ENCODE data around the gene CIPC.

CIPC gene

DNA sequence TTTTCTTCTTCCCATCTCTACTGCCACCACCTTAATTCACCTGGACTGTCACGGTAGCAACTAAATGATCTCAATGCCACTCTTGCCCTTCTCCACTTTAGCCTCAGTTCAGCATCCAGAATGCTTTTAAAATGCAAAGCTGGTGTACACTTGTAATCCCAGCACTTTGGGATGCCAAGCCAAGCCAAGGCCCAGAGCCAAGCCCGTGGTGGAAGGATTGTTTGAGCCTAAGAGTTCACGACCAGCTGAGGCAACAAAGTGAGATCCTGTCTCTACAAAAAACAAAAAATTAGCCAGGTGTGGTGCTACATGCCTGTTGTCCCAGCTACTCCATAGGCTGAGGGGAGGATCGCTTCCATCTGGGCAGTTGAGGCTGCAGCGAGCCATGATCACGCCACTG, 5.9 kb downstream of the CIPC start:
- DNase-seq, result no peak

DNA sequence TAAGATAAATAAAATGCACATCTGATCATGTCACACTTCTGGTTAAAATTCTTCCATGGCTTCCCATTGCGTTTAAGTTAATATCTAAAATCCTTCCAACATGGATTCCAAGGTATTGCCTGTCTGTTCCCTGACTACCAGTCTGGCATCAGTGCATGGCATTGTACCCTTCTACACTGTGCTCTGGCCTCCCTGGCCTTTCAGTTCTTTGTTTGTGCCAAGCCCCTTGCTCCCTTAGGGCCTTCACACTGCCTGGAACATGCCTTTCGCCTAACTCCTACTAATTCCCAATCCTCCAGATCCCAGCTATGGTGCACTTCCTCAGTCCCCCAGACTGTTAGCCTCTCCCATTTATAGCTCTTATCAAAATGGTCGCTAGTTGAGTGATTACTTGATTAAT, 6.3 kb downstream of the CIPC start:
- DNase-seq, result no peak

DNA sequence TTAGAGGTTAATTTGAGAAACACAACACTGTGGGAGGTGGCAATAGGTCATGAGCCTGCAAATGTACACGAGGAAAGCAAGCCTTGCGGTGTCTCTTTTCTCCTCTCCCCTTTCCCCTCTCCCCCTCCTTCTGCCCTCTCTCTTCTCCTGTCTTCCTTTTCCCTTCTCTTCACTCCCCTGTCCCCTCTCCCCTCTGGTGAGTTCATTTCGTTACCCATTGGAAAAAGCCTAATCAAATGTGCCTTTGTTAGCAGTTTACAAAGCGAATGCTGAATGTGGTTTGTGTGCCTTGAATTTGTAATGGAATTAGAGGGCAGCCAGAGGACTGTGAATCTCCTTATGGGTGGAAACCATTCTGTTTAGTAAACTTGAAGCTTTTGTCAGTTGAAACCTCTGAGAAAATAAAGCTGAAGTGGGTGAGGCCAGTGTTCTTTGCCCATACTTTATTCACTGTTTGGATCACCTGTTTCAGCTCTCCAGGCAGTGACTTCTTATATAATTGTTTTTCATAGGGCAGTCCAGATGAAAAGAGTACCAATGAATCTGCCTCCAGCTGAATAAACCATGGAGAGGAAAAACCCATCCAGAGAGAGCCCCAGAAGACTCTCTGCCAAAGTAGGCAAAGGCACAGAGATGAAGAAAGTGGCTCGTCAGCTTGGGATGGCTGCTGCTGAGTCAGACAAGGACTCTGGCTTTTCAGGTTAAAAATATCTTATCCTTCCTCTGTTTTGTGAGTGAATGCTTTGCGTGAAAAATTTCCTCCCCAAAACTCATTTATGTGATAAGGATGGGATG, 7.3 kb downstream of the CIPC start:
- DNase-seq, result no peak

DNA sequence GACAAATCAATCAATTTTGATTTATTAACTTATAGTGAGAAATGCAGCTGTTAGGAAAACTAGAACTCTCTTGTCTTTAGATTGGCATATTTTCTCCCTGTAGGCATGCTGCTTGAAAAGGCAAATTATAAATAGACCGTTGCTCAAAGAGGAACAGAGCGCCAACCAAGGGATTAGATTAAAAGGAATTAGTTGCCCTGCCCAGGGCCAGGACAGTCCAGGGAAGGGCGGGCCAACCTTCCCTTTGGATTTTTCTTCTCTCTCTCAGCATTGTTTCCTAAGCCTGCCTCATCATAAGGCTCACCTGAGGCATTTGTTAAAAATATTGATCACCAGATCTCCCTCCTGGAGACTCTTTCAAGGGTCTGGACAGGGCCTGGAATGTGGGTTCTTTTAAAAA, 8.6 kb downstream of the CIPC start:
- no peak for DNase-seq

DNA sequence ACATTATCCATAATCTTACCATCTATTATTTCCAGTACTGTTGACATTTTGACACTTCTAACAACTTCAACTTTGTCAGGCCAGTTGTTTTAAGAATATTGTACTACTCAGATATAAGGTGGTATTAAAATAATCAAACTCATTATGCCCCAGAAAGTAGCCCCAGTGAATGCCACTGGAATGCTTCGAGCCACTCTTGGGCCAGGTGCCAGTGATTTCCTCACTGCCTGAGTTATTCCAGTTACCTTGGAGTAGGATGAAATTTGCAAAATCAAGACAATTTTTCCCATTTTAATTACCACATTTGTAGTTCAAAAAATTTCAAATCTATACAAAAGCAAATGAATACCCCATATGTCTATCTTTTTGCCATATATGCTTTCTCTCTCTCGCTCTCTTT, 9.2 kb downstream of the CIPC start:
- DNase-seq, result no peak

DNA sequence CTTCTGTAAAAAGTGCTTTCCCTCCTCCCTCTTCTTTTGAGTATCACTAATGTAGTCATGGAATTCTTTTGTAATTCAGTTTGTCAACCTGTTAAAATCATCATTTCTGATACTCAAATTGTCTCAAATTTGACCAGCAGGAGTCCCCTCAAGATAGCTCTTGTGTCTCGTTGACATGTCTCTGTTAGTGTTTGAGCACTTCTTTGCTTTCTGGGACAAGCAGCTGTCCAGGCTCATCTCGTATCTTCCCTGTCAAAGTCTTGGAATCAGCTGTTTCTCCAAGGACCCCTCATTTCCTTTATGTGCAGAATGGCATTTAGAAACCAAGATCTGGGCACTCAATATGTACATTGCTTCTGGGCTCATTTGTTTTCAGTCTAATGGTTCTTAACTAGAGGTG, 10.7 kb downstream of the CIPC start:
- no peak for DNase-seq

DNA sequence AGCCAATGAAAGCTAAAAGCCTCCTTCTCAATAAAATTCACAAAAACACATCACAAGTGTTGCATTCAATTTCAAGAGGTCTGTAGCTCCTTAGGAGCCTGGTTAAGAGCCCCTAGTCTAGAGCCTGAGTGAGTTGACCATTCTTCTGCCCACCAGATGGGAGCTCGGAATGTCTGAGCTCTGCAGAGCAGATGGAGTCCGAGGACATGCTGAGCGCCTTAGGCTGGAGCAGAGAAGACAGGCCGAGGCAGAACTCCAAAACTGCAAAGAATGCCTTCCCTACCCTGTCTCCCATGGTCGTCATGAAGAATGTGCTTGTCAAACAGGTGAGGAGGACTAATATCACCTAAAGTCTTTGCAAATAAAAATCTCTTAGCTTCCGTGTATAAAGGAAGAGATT, 11.6 kb downstream of the CIPC start:
- no peak for DNase-seq

DNA sequence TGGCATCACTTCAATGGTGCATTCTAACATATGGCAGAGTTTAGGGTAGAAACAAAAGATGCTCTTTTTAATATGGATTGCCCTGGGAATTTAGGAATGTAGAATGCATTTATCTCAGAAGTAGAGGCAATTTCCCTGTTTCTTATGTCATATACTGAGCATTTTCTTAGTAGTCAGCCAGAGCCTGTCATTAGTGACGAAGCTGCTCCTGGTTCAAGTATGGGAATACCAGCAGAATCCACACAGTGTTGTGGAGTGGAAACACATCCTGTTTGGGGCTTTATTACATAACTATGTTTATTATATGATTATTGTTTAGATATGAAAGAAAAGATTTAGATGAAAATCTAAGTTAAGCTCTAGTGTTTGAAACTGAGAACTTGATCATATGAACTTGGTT, 12.2 kb downstream of the CIPC start:
- no peak for DNase-seq

DNA sequence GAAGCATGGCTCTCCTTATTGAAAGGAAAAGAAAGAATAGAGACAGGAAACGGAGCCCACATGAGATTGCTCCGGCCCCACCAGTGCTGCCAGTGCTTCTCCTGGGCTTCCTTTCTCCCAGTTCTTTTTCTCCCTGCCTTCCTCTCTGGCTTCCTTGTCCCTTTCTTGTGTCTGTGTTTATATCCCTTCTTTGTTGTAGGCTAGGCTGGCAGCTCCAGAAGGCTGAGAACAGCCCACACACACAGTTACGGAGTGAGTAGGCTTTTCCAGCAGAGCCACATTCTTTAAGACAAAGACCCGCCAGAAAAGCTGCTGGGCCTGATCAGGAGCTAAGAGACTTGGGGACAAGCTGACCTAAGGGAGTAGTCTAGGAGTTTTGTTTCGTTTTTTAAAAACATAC, 13.0 kb downstream of the CIPC start:
- no peak for DNase-seq

DNA sequence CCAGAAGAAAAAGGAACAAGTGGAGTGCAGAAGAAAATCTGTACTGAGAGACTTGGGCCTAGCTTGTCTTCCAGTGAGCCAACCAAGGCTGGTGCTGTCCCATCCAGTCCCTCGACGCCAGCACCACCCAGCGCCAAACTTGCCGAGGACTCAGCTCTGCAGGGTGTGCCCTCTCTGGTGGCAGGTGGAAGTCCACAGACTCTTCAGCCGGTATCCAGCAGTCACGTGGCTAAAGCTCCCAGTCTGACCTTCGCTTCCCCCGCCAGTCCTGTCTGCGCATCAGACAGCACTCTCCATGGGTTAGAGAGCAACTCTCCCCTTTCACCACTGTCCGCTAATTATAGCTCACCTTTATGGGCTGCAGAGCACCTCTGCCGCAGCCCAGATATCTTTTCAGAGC, 15.6 kb downstream of the CIPC start:
- no peak for DNase-seq

DNA sequence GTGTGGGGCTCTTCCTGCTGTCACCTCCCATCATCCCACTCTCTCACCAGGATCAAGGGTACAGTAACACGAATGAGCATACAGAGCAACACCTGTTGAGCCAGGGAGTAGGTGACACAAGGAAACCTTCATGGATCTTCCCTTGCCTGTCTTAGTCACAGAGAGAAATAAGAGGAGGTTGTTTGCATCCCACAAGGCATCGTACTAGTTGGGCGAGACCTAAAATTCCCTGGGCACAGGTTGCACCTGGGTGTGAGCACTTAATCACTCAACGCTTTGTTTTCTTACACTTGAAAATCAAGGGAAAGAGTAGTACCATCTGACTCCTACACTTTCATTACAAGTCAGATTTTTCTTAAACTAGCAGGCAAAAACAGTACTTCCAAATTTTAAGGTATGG, 16.6 kb downstream of the CIPC start:
- DNase-seq, result no peak

DNA sequence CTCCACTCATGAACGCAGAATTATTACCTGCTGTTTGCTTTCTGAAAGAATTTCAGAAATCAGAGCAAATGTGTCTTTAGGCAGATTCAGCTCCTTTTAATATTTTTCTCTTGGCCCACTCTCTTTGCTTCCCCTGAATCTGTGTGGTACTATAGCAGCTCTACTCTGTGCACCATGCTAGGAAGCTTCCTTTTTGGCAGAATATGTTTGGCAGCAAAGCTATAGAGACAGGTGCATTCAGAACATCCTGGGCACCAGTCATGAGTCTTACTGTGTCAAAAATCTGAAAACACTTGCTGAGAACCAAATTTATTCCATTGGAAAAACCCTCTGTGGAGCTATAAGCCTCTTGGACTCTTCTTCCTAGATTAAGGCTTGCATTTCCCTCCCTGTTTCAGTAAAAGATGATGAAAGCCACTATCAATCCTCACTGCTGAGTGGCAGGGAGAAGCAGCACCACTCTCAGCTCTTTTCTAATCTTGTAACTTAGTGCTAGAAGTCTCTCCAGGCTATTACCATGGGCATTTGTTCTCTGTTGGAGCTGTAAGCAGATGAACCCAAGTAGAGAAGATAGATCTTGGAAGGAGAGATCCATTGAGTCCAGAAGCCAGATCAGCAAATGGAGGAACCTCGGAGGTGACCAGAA, 18.2 kb downstream of the CIPC start:
- DNase-seq, result no peak

DNA sequence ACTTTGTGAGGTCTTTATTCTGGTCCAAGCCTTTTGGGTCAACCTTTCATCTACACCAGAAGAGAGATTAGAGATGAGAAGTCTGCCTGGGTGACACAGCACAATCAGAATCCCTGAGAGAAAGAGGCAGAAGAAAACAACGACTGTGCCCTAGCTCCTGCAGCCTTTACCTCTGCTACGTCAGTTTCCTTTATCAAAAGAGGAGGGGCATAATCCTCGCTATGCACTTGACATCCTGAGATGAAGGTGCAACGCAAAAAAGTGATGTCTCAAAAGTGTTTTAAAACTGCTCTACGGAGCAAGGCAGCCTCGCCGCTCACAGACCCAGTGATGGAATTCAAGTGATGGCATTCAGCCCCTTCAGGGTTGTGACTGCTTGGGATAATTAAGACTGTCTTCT, 21.8 kb downstream of the CIPC start:
- no peak for DNase-seq

DNA sequence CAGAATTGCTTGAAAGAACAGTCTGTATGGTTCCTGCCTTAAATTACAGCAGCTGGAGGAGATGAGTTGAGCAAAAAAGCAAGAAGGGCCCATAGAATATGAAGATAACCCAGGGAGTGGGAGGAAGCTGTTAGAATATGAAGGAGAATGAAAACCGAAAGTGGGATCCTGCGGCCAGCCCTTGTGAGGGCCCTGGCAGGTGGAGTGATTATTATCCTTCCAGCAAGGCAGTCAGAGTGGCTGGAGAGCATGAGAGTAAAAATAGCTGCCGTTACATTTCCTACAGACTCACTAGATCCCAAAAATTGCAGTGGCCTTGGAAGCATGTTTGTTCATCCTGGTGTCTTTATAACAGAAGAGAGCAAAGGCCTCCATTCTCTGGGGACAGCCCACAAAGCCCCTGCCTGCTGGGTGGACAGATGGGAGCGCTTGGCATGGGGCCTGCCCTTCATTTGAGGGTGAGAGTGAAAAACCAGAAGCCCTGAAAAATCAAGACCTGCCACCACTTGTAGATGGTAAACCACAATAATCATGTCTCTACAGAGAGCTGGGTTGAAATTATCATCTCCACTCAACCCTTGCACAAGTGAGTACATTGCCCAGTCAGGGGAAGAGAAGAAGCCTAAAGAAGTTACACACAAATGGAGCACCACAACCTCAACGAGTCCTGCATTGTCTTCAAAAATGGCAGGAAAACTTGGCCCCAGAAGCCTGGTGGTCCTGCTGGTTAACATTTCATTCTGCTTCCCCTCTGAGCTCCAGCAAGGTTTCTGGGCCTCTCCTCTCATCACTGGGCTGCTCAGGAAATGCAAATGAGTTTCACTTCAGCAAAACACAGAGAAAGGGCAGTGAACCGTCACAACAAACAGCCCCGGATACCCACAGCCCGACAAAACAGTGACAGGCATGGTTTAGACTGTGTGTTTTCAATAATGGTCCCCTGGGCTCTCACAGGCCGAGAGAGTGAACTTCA, 23.0 kb downstream of the CIPC start:
- DNase-seq, result no peak

DNA sequence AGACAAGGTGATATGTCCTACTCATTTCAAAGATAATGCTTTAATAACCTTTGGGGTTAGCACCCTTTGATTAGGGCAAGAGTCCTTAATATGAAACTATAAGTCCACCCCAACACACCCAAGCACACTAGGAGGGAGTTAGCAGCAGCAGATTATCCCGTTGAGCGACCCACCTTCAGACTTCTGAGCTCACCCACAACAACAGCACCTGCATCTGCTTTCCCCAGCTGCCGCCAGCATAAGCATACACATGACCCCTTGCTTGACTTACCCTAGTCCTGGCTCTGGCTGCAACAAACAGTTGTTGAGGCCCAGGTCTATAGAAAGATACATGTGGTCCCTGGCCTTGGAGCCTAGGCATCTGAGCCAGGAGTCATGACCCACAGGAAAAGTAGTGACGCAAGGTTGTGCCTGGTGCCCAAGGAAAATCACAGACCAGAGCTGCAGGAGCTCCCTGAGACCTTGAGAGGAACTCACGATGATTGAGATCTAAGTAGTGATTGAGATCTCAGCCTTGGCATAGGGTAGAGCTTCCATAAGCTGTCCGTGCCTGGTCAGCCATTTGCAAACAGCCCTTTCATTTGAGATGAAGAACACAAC, 24.6 kb downstream of the CIPC start:
- DNase-seq, result no peak

DNA sequence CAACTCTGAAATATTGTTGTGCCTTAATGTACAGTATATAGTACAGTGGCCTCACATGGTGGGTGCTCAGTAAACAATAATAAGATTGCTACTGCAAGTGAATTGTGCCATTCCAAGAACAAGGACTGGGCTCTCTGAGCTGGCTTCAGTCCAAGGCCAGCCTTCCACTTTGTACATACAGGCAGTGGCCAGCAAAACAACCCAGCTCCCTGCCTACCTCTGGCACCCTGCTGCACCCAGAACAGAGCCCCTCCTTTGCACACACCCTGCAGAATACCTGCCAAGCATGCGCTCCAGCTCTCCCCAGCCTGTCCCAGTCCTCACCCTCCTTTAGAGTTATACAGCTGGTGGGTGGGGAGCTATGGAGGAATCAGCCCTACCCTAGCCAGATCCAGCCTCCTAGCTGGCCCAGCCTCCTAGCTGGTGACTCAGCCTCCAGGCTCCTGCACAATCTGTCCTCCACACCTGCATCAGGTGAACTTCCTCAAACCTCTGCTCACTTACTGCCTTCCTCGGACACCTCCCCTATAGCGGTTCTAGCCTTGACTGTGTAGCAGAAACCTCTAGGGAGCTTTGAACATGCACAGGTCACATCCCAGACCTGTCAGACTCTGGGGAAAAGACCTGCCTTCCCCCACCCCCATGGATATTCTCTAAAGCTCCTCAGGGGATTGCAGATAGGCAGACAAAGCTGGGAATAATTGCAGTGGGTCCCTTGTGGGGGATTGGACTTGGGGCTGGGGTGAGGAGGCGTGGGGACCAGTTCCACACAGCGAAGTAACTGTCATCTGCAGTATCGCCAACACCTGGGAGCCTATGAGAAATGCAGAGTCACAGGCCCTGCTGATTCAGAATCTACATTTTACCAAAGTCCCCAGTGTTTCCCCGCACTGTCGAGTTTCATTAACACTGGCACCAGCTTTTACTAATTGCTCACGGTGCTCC, 25.6 kb downstream of the CIPC start:
- no peak for DNase-seq

DNA sequence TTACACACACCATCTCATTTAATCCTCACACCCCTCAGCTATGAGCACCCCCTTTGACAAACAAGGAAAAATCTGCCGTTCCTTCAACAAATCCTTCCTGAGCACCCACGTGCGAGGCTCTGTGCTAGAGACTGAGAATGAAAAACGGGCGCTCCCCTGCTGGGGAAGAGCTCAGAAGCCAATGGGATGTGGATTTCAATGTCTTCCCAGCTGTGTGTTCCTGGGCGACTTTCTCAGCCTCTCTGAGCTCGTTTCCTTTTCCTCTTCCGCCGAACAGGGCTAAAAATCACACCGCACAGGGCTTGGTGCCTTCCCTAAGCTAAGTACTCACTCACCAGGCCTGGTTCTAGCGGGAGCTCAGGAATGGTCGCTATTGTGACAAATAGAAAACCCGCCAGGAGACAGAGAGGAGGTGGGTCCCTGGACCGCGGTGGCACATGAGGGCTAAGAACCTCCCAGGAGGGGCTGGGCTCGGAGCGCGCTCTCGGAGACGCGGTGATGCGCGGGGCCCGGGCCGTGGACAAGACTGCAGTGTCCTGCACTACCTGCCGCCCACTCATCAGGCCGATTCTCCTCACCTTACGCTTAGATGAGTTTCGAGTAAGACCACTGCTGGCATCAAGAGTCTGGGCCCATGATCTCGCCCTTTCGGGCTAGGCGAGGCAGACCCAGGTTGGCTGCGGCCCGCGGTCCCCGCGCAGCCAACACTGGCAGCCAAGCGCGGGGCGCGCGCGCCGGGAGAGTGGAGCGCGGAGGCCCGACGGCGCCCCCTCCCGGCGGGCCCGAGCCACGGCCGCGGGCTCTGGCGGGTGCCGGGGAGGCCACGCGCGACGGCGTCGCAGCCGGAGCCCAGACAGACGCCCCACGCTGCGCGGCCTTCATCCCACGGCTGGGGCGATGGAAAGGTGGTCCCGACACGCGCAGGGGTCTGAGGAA, 26.6 kb downstream of the CIPC start:
- DNase-seq, result peak; percentile 42

DNA sequence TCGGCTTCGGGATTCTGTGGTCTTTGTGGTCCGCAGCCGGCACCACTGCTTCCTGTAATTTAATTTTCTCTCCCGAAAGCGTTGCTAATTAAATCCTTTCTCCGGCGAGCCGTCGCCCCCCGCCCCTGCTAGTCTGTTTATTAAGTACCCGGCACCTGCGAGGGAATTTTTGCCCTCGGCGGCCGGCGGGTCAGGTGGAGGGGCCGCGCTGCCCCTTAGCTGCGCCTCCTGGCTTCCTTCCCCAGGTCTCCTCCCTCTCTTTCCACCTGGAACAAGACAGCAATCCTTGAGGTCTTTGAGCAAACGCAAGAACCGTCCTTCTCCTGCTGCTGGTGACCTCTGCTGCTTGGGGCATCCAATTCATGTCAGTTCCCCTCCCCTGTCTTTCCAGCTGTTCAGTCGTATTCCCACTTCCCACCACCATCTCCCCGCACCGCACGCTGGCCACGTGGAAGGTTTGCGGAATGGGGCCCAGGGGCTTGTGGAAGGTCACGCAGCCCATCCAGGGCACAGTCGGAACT, 27.3 kb downstream of the CIPC start:
- no peak for DNase-seq

DNA sequence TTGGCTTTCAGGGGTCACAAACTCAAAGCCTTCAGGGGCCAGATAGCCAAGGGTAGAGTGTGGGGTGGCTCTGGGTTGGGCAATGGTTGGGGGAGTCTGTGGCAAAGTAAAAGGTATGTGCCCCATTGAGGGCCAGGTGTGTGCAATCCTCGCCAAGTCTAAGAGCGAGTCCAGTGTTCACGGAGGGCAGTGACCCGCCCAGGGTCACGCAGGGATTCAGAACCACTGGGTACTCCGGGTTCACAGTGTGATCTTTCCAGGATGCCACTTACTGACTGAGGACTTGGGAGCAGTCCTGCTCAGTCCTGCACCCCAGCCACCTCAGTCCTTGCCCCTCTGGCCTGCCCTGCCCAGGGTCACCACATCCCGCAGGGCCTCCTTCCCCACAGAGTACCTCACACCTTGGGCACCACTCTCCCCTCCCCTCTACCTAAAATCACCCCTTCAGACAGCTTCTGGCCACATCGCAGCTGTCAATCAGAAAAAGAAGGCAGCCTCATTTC, 27.8 kb downstream of the CIPC start:
- DNase-seq, result no peak

DNA sequence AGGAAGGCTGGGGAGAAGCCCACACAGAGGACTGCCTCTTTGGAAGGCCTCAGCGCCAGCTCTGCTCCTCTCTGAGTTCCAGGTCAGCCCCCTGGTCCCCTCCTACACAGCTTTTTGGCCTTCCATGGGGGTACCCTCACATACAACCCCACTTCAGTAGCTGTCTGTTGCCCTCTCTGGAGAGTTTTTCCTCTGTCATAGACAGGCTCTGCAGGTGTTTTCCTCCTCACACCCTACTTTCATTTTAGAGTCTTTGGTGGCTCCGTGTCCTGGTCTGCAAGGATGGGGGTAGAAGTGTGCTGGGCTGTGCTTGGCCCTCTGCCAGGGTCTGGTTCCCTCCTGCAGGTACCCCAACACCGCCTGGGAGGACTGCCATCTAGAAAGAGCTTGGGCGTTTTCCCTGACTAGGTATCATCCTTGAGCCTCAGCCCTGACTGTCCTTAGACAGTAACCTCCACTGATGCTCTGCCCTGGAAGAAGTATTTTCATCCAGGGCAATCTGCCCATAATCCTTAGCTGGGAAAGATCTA, 28.5 kb downstream of the CIPC start:
- no peak for DNase-seq
